ENCODE data around the gene SUSD6.

DNA sequence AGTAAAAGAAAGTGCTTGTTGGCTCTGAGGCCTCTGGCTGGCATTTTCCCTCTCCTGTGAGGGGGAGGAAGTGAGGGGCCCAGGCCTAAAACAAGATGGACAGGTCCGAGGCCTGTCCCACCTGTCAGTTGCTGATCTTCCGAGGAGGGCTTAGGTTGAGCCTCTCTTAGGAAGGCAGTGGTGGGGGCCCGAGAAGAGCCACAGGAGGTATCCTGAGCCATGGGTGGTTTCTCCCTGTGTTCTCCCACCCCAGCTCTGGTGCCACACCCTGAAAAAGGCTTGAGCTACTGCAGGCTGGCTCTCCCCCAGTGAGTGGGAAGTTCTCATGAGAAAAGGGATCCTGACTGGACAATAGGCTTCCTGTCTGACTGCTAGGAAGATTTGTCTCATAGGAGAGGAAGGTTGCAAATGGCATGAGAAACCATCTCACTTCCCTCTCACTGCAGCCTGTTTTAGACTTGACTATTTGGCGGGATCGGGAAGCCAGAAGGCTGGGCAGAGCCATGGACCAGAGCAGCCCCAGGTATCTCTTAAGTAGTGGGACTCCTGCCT lies 83.4 kb downstream of the SUSD6 start:
- TF ChIP-seq YY1 (IDR thresholded peaks at IDR 0.05; ENCODE audit: insufficient read depth, insufficient read length) (no peak), ZNF274 (IDR thresholded peaks at IDR 0.05; ENCODE audit: low read depth, low read length) (no peak)

Data from NT2/D1 (cell line).